Effector memory CD8-positive, alpha-beta T cell (primary cell): ENCODE data around the gene APOL2.
A peak's percentile ranks its signal among the peaks of the same experiment; 100 is the strongest.
"Not testable (repeated sequence)": the region's sequence is repeated elsewhere in the genome, so short reads cannot be mapped to it uniquely, and the experiment has no call there.

Source experiments
- ATAC-seq: fragments of 150-1000 bp; cut with Tn5 transposase; replicated peaks from 2 replicates; pipeline ENCODE4 v1.10.0; 2021; ENCODE audit warnings: mild to moderate bottlenecking, moderate library complexity
- DNase-seq, 3 experiments: peaks; one replicate each; pipeline ENCODE4 v3.0.0; 2021
- H3K27ac Mint-ChIP-seq, 2 donors: one replicate each; pipeline ENCODE4 v1.8.0; 2022; ENCODE audit warnings: mild to moderate bottlenecking in 2 of 2, mixed read lengths in 2 of 2, moderate library complexity in 2 of 2
- H3K27me3 Mint-ChIP-seq, 2 donors: one replicate each; pipeline ENCODE4 v1.8.0; 2022; ENCODE audit warnings: mixed read lengths in 2 of 2
- H3K36me3 Mint-ChIP-seq: one replicate; pipeline ENCODE4 v1.8.0; 2022; ENCODE audit warnings: mild to moderate bottlenecking, moderate library complexity, mixed read lengths; ENCODE audit not compliant: insufficient read depth
- H3K4me1 Mint-ChIP-seq, 2 donors: one replicate each; pipeline ENCODE4 v1.8.0; 2022; ENCODE audit warnings: low read depth in 2 of 2, mixed read lengths in 2 of 2
- H3K4me3 Mint-ChIP-seq, 2 donors: one replicate each; pipeline ENCODE4 v1.8.0; 2022; ENCODE audit warnings: mild to moderate bottlenecking in 2 of 2, mixed read lengths in 2 of 2, moderate library complexity in 2 of 2
- H3K9me3 Mint-ChIP-seq, 2 donors: one replicate each; pipeline ENCODE4 v1.8.0; 2022; ENCODE audit warnings: mixed read lengths in 2 of 2

The APOL2 gene

GRCh38 chr22:36203441-36203840 lies 35.9 kb downstream of the APOL2 start:
- DNase-seq, ATAC-seq, H3K36me3 Mint-ChIP-seq, H3K27ac Mint-ChIP-seq, H3K4me1 Mint-ChIP-seq, H3K4me3 Mint-ChIP-seq, H3K9me3 Mint-ChIP-seq: not testable (repeated sequence)
- peaks cover 27 to 59% of the 10 kb centered on the region in 2 donors for H3K27me3 Mint-ChIP-seq

GRCh38 chr22:36202906-36203305 lies 36.4 kb downstream of the APOL2 start:
- not testable (repeated sequence) for H3K4me3 Mint-ChIP-seq, H3K4me1 Mint-ChIP-seq, H3K27ac Mint-ChIP-seq, H3K9me3 Mint-ChIP-seq, ATAC-seq, DNase-seq, H3K36me3 Mint-ChIP-seq
- H3K27me3 Mint-ChIP-seq, result peaks cover 30 to 59% of the 10 kb centered on the region in 2 donors

- H3K4me1 Mint-ChIP-seq, result peaks cover 0 to 13% of the 10 kb centered on the region in 2 donors
- peak within 1 kb of the TSS in 1 of 2 donors; percentile 16 for H3K27ac Mint-ChIP-seq
- H3K36me3 Mint-ChIP-seq, result no peaks in the 10 kb centered on the region
- ATAC-seq (no peak), DNase-seq (no peak)
- no peaks in the 10 kb centered on the region for H3K9me3 Mint-ChIP-seq
- H3K27me3 Mint-ChIP-seq, result peaks cover 31 to 68% of the 10 kb centered on the region in 2 donors
- H3K4me3 Mint-ChIP-seq, result no peak within 1 kb of the TSS
Observed at GRCh38 chr22:36201630-36202319, 37.6 kb downstream of the APOL2 start, which contains the start of gene APOL4. Gene APOL4 (minus strand): TSS chr22:36201809. CDS start chr22:36201734, 75 bp downstream.

GRCh38 chr22:36201025-36201424 lies 38.3 kb downstream of the APOL2 start:
- Mint-ChIP-seq H3K27me3 (peaks cover 31 to 68% of the 10 kb centered on the region in 2 donors), H3K4me1 (peaks cover 0 to 13% of the 10 kb centered on the region in 2 donors)
- not testable (repeated sequence) for DNase-seq, ATAC-seq, H3K4me3 Mint-ChIP-seq, H3K9me3 Mint-ChIP-seq, H3K27ac Mint-ChIP-seq, H3K36me3 Mint-ChIP-seq

- Mint-ChIP-seq H3K27ac (peak overlapping the region in 1 of 2 donors; percentile 47), H3K36me3 (no peaks in the 10 kb centered on the region), H3K4me3 (no peak overlapping the region), H3K27me3 (peaks cover 31 to 67% of the 10 kb centered on the region in 2 donors), H3K4me1 (peaks cover 0 to 10% of the 10 kb centered on the region in 2 donors), H3K9me3 (no peaks in the 10 kb centered on the region)
- DNase-seq (no peak), ATAC-seq (no peak)
Observed at GRCh38 chr22:36199001-36199551, 40.3 kb downstream of the APOL2 start.

- Mint-ChIP-seq H3K27ac (peak overlapping the region in 1 of 2 donors; percentile 47), H3K27me3 (peaks cover 32 to 63% of the 10 kb centered on the region in 2 donors), H3K4me3 (no peak overlapping the region), H3K36me3 (no peaks in the 10 kb centered on the region), H3K4me1 (peaks cover 0 to 10% of the 10 kb centered on the region in 2 donors), H3K9me3 (no peaks in the 10 kb centered on the region)
- ATAC-seq (no peak), DNase-seq (no peak)
Observed at GRCh38 chr22:36198536-36198935, 40.8 kb downstream of the APOL2 start.

- ATAC-seq (no peak), DNase-seq (no peak)
- Mint-ChIP-seq H3K9me3 (no peaks in the 10 kb centered on the region), H3K4me3 (no peak overlapping the region), H3K36me3 (no peaks in the 10 kb centered on the region), H3K4me1 (peaks cover 0 to 10% of the 10 kb centered on the region in 2 donors), H3K27me3 (peaks cover 29 to 54% of the 10 kb centered on the region in 2 donors), H3K27ac (peak overlapping the region in 1 of 2 donors; percentile 47)
Observed at GRCh38 chr22:36197514-36198146, 41.7 kb downstream of the APOL2 start.

- Mint-ChIP-seq H3K36me3 (no peaks in the 10 kb centered on the region), H3K27ac (no peak overlapping the region), H3K4me3 (no peak overlapping the region), H3K27me3 (peaks cover 25 to 48% of the 10 kb centered on the region in 2 donors), H3K4me1 (peaks cover 0 to 10% of the 10 kb centered on the region in 2 donors), H3K9me3 (no peaks in the 10 kb centered on the region)
- DNase-seq (no peak), ATAC-seq (no peak)
Observed at GRCh38 chr22:36197065-36197440, 42.3 kb downstream of the APOL2 start.

DNA sequence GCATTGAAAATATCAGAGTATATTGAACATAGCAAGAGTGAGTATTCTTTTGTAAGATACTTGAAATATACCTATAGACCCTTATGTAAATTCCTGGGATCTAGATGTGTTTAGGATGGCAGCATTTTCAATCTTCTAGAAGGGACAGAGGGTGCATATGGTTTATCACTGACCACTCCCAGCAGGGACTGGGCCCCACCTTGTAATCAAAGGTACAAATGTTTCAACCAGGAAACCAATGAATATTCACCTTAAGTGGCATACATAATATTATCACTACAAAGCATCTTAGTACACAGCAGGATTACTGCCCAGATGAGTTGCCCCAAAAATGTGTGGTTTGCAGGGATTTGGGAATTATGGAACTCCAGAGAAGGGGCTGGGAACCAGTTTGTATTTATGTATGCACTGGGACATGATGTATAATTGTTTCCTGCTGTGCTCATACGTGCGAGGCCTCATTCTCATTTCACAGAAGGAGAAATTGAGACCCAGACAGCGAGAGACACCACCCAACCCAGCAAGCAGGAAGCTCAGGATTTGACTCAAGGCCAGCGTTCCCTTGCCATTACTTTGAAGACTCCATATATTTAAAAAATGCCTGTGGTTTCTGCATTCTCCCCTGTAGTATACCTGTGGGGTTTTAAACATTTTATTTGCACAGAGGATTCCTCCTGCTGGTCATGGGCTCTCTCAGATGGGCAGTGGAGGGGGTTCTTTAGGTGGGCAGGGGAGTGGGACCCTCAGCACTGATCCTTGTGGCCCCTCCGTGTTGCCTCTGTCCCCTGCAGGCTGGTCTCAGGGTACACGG lies 42.9 kb downstream of the APOL2 start:
- peaks cover 24 to 44% of the 10 kb centered on the region in 2 donors for H3K27me3 Mint-ChIP-seq
- ATAC-seq (no peak), DNase-seq (no peak)
- no peak overlapping the region for H3K4me3 Mint-ChIP-seq
- H3K27ac Mint-ChIP-seq, result no peak overlapping the region
- H3K9me3 Mint-ChIP-seq, result no peaks in the 10 kb centered on the region
- H3K36me3 Mint-ChIP-seq, result no peaks in the 10 kb centered on the region
- H3K4me1 Mint-ChIP-seq, result peaks cover 0 to 10% of the 10 kb centered on the region in 2 donors

DNA sequence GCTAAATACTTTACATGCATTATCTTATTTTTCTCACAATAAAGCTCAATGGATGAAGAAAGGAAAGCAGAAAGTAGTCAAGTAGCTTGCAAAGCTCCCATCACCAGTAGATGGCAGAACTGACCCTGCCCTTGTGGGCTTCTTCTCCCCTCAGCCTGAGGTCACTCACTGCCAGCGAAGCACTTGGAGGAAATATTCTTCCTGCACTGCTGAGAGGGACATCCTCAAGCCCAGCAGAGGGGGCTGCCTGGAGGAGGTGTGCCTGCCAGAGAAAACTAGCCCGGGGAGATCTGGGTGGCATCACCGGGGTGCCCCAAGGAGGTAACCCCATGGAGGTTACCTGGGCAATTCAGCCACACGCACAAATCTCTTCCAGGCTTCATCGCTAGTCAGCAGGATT lies 44.4 kb downstream of the APOL2 start:
- Mint-ChIP-seq H3K9me3 (no peaks in the 10 kb centered on the region), H3K27me3 (peaks cover 24 to 45% of the 10 kb centered on the region in 2 donors), H3K4me3 (no peak overlapping the region), H3K4me1 (peaks cover 0 to 10% of the 10 kb centered on the region in 2 donors), H3K36me3 (no peaks in the 10 kb centered on the region), H3K27ac (no peak overlapping the region)
- DNase-seq (peak; percentile 13 to 30 (median 17)), ATAC-seq (peak; percentile 62)

GRCh38 chr22:36194385-36194784 lies 44.9 kb downstream of the APOL2 start:
- no peak for ATAC-seq
- H3K4me1 Mint-ChIP-seq, result peaks cover 0 to 10% of the 10 kb centered on the region in 2 donors
- H3K9me3 Mint-ChIP-seq, result no peaks in the 10 kb centered on the region

DNA sequence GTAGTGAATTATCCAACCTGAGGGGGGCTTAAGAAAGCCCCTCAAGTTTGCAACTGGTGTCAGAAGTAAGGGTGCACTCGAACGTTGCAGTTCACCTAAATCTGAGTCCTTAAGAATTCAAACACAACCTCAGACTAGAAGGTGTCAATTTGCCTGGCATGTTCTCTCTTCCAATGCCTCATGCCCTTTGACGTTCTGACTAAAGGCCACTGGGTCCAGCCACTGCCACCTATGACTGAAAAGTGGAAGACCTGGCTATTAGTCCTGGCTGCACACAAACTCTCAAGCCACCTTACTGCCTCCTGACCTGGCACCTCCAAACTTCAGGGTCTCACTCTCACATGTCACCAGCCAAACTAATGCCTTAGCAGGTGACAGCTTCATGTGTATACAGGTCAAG lies 45.8 kb downstream of the APOL2 start:
- H3K4me3 Mint-ChIP-seq, result no peak overlapping the region
- H3K4me1 Mint-ChIP-seq, result peaks cover 0 to 9% of the 10 kb centered on the region in 2 donors
- H3K27ac Mint-ChIP-seq, result no peak overlapping the region
- no peaks in the 10 kb centered on the region for H3K9me3 Mint-ChIP-seq
- H3K27me3 Mint-ChIP-seq, result peaks cover 27 to 34% of the 10 kb centered on the region in 2 donors
- ATAC-seq (no peak), DNase-seq (no peak)
- H3K36me3 Mint-ChIP-seq, result no peaks in the 10 kb centered on the region

More at GRCh38 chr22:36194385-36194784, 44.9 kb downstream of the APOL2 start:
- Mint-ChIP-seq H3K36me3 (no peaks in the 10 kb centered on the region), H3K27me3 (peaks cover 27 to 42% of the 10 kb centered on the region in 2 donors), H3K4me3 (no peak overlapping the region), H3K27ac (no peak overlapping the region)
- no peak for DNase-seq

- Mint-ChIP-seq H3K4me3 (no peak overlapping the region), H3K36me3 (peaks cover 2% of the 10 kb centered on the region), H3K4me1 (peaks cover 0 to 5% of the 10 kb centered on the region in 2 donors), H3K9me3 (no peaks in the 10 kb centered on the region), H3K27ac (no peak overlapping the region), H3K27me3 (peaks cover 24 to 30% of the 10 kb centered on the region in 2 donors)
- ATAC-seq, result no peak
- DNase-seq, result no peak
Observed at GRCh38 chr22:36193171-36193570, 46.2 kb downstream of the APOL2 start.
